GM18909 (cell line): Measurements from ENCODE around the gene SAG.
A peak's percentile ranks its signal among the peaks of the same experiment; 100 is the strongest.
"Not testable (repeated sequence)": the region's sequence is repeated elsewhere in the genome, so short reads cannot be mapped to it uniquely, and the experiment has no call there.

Source experiments
- ATAC-seq: cut with Tn5 transposase; IDR thresholded peaks from one replicate; pipeline ENCODE4 v1.9.1; 2021; ENCODE audit warnings: mild to moderate bottlenecking; ENCODE audit not compliant: unreplicated experiment, poor library complexity

SAG gene

DNA sequence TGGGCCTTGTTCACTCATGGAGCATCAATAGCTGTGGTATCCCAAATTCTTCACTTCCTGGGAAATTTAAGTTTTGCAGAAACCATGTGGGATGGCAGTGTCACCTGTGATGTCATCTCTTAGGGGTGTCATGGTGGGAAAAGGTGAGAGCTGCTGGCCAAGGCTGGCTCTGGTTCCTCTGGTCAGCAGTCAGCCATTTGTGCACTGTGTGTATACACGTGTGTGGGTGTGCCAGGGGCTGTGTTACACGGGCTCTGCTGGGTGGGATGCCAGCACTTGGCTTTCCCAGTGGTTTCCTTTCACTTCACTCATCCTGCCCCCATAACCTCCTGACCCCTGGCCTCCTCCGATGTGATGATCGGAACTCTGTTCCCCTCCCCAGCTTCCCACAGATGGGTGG is 21.3 kb downstream of the SAG start:
- ATAC-seq: no peak

DNA sequence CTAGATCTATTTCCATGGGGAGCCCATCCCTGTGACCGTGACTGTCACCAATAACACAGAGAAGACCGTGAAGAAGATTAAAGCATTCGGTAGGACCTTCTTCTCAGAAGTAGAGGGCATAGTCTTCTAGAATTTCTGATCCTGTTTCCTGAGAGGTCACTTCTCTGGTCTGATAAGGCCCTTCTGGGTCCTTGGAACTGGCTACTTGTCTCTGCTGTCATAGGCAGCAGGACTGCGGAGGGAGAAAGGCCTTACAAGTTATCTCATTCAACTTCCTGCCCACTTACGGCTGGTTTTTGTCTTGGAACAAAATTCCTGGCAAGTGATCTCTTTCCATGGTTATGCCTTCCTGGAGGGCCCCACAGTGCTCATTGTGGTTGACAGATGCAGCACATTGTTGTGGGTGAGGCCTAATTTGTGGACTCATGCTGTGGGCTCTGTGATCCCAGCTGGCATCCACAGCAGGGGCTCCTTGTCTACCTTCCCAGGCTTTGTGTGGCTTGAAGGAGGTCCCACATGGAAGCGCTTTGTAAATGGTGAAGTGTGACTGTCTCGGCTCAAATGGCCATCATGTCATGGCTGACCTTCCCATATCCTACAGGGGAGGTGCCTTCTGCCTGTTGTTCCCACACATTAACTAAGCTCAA is 22.0 kb downstream of the SAG start:
- ATAC-seq: no peak

DNA sequence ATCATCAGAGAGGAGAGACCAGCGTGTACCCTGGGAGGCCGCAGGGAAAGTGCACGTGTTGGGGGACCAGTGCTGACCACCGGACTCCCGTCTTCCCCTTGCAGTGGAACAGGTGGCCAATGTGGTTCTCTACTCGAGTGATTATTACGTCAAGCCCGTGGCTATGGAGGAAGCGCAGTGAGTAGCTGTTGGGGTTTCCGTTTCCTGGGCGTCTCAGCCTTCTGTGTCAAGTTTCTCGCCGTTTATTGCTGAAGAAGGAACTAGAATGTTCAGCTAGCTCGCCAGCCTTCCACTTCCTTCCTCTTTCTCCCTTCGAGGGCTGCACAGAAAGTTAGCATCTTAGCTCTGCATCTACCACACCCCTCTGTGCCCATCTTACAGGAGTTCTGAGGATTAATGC is 23.9 kb downstream of the SAG start:
- peak; percentile 90 for ATAC-seq

DNA sequence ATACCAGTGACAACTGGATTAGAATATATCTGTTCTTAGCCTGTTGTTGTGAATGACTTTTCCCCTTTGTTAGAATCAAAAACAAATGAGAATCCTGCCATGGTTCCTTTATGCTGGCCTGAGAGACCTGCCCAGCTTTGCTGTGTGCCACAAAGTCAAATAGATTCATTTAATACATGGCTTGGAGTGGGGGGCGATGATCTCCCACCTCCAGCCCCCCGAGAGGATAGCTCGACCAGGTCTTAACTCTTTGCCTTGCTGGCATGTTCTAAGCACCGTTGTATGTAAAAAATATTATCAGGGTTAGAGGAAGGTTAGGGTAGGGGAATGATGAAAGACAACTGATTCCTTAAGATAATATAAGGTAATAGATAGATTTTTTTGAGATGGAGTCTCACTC is 24.5 kb downstream of the SAG start:
- ATAC-seq: no peak

DNA sequence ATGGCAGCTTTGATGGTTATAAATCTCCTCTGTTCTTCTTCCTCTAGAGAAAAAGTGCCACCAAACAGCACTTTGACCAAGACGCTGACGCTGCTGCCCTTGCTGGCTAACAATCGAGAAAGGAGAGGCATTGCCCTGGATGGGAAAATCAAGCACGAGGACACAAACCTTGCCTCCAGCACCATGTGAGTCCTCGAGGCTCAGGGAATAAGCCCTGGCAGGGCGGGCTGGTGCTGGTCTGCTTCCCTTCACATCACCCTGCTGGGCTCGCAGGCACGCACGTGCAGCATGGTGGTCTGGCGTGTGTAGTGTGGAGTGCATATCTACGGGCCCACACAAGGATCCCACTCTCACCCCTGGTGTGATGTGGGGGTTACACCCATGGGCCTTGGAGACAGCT is 27.3 kb downstream of the SAG start:
- ATAC-seq: no peak

DNA sequence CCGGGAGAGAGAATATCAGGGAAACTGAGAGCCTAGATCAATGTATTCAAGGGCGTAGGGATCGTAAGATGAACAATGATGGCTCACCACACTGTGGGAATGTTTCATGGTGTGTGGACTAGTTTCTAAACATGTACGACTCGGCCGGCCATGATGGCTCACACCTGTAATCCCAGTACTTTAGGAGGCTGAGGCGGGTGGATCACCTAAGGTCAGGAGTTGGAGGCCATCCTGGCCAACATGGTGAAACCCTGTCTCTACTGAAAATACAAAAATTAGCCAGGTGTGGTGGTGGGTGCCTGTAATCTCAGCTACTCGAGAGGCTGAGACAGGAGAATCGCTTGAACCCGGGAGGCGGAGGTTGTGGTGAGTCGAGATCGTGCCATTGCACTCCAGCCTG is 28.5 kb downstream of the SAG start:
- not testable (repeated sequence) for ATAC-seq

DNA sequence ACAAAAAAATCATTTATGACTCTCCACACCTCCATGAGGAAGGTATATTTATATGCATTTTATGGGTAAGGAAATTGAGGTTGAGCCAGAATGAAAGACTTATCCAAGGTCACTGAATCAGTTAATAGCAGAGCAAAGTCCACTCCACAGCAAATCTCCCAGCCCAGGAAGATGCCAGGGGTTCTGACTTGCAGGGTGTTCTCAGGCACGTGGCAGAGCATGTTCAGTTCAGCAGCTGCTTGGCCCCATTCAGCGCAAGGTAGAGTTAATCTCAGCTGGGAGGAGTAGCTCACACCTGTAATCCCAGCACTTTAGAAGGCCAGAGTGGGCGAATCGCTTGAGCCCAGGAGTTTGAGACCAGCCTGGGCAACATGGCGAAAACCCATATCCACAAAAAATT is 28.9 kb downstream of the SAG start:
- no peak for ATAC-seq

DNA sequence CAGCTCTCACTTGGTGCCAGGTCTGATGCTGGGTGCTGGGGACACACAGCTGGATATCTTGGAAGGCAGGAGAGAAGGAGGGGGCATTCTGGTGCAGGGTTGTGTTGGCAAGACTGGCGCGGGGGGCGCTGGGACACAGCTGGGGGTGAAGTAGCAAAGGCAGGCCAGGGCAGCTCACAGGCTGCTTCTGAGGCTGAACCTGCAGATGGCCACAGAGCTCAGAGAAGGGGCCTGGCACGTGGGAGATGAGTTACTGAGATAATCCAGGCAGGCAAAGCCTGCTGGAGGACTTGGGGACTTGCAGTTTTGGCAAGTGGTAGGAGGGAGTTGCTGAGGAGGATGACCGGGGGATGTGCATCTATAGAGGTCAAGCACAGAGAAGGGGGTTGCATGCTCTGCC is 30.4 kb downstream of the SAG start:
- no peak for ATAC-seq

DNA sequence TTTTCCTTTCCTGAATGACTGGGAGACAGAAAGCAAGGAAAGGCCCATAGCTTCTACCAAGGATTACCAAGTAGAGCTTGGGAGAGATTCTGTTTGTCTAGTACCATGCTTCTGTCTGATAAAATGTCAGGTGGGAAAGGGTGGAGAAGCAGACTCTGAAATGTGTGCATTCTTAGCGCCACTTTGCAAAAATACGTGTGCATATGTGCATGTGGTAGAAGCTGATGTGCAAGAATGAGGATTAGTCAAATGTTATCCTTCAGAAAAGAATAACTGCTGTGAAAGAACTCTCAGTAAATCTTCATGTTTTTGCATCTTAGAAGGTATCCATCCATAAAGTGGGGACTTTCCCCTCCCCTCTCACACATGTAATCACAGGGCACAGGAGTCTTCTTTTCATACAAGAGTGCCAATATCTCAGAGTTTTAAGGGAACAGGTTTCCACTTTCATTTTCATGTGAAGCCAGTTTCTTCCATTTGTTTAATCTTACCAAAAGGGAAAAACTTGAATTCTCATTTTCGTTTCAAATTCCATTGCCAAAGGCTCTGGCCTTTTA is 31.3 kb downstream of the SAG start:
- no peak for ATAC-seq

DNA sequence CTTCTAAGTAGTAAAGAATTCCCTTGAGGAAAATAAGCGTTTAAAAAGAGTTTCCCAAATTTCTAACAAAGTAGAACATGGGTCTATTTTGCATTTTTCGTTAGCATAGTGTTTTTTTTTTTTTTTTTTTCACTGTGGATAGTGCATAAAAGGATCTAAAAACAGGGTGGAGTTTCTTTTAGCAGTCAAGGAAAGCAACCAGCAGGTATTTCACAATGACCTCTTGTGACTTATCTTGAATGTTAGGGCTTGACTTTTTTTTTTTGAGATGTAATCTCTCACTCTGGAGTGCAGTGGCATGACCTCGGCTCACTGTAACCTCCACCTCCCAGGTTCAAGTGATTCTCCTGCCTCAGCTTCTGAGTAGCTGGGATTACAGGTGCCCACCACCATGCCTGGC is 31.8 kb downstream of the SAG start:
- ATAC-seq: no peak

DNA sequence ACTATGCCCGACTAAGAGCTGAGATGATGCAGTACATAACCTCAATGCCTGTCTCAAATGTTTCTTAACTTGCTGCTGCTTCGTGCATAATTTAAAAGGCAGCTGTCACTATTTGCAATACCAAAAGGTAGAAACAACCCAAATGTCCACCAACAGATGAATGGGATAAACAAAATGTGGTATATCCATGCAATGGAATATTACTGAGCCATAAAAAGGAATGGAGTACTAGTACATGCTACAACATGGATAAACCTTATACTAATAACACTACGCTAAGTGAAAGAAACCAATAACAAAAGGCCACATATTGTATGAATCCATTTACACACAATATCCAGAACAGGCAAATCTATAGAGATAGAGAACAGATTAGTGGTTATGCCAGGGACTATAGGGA is 33.7 kb downstream of the SAG start:
- ATAC-seq: no peak

DNA sequence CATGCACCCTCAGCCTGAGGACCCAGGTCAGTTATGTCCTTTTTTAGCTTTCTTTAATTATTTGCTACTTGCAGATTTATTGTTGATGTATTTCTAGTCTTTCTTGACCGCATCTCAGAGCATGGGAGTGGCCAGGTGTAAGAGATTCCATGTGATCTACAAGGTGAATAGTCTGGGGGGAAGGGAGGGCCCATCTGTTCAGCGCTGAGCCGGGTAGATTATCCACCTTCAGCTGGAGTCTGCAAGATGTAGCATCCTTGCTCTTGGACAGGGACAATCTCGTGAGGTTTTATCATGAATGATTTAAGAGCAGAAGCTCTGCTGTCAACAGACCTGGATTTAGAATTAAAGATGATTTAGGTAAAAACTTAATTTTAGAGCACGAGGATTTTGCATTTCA is 34.7 kb downstream of the SAG start:
- ATAC-seq: no peak

DNA sequence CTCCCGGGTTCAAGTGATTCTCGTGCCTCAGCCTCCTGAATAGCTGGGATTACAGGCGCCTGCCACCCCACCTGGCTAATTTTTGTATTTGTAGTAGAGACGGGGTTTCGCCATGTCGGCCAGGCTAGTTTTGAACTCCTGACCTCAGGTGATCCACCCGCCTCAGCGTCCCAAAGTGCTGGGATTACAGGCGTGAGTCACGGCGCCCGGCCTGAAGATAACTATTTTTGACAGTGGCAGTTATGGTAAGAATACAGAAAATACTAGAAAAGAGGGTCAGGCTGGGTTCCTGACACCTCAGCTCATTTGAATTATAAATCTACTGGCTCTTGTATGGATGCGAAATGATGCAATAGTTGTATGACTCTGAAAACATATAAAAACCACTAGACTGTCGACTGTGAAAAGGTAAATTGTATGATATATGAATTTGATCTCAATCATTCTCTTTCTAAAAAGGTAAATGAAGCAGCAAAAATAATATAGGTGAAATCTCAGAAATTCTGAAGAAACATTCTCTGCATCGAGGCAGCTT is 35.6 kb downstream of the SAG start:
- ATAC-seq: no peak

DNA sequence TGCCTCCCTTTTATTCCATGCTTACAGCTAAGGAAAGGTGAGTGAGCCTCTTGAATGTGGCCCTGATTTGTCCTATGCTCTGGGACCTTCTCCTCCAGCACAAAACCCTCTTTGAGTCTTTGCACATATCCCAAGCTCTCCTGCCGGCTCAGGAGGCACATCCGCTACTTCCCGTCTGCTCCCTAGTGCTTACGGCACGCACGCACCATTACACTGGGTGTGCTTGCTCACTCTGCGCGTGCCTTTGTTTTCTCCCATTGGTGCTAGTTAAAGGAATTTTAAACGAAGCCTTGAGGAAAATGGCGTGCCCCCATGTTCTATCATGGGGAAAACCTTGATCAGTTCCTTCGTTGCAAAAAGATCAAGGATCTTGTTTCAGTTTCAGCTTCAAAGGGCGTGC is 38.8 kb downstream of the SAG start:
- ATAC-seq: no peak

DNA sequence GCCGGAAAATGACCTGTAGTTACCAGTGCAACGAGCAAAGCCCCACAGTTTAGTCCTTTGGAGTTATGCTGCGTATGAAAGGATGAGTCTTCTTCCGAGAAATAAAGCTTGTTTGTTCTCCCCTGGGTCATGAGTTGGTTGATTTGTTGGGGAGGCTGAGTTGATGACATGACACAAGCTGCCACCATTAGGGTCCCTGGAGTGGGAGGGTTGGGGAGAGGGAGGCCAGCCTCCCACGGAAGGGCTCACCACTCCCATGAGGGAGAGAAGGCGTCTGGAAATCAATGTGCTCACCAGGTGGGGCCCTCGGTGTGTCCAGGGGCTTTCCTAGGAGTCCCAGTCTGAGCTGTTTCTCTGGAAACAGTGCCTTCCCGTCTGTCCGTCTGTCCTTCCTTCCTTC is 39.3 kb downstream of the SAG start:
- ATAC-seq: no peak

DNA sequence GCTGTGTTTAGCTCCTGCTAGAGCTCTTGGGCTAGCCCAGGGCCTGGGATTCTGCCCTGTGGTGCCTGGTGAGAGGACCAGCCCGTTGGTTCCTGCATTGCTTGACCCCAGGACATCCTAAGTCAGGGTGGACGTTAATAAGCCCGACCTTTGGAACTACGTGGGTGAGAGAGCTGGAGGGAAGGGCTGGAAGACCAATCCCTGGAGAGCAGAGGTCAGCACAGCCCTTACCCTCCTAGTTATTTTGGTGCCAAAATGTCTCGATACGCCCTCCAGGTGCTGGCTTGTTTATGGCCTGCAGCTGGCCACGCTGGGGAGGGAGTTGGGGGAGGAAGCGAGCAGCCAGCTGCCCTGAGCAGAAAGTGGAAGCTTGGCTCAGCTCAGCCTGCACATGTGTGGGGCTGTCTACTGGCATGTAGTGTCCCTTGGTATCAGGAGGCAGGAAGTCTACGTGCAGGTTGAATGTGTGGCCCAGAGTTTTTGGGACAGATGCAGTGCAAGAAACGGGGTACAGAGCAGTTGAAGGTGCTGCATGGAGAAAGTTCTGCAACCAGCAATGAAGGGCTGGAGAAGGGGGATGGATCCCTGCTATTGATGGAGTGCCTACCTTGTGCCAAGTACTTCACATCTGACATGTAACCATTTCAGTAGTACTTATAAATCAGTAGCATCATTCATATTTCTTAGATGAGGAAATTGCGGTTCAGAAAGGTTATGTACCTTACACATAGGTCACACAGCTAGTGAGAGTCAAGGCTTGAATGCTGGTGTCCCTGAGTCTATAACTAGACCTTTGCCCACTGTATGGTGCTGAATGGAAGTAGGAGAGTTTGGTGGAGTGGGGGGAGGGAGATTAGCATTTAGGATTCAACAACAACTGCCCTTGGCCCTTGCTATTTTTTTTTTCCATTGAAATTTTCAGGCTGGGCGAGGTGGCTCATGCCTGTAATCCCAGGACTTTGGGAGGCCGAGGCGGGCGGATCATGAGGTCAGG is 41.7 kb downstream of the SAG start:
- ATAC-seq: peak; percentile 66

DNA sequence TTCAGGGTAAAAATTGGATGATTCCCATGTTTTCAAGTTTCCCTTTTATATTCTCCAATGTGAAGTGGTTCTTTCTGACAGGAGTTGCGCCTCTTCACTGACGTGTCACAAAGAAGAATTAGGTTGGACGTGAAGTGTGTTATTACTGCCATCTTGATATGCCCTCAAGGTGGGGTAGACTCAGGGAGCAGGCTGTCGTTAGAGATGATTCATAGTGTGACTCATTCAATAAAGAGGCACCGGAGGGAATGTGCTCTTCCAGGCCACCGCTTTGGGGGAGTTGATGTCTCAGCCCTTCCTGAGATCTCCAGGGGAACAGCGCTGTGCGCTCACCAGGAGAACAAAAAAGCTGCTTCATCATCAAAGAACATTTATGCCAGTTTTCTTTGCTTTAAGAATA is 43.1 kb downstream of the SAG start:
- ATAC-seq: no peak

DNA sequence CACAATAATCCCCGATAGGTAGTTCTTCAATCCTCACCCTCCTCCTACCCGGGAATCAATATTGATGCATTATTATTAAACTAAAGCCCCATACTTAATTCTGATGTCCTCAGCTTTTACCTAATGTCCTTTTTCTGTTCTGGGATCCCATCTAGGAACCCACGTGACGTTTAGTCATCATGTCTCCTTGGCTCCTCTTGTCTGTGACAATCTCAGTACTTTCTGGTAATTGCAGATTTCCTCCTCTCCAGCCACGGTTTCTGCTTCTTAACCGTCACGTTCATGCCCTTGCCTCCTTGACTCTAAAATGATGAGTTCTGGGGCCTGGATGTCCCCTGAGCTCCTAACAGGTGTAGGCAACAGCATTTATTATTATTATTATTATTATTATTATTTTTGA is 43.8 kb downstream of the SAG start:
- no peak for ATAC-seq

DNA sequence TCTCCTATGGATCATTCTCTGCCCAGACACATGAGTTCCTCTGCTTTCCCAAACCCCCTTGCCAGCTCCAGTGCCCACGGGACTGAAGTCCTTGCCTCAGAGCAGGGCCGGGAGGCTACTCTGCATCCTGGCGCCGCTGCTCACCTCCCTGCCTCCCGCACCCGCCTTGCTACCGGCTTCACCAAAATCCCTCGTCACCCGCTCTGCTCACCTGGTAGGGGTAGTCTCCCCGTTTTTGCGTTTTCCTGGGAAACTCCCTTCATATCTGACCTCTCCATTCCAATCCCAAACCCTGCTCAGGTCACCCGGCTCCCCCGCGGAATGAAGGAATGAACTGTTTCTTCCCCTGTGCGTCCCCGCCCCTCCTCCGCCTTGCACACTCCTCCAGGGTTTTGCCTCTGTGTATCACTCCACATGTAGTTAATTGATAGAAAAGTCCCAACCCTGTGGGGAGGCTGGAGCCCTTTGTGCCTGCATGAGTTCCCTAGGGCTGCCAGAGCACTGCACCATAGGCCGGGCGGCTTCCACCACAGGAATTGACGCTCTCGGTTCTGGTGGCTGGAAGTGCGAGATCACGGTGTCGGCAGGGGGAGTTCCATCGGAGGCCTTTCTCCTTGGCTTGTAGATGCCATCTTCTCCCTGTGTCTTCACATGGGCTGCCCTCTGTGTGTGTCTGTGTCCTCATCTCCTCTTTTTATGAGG is 44.7 kb downstream of the SAG start:
- ATAC-seq: no peak

DNA sequence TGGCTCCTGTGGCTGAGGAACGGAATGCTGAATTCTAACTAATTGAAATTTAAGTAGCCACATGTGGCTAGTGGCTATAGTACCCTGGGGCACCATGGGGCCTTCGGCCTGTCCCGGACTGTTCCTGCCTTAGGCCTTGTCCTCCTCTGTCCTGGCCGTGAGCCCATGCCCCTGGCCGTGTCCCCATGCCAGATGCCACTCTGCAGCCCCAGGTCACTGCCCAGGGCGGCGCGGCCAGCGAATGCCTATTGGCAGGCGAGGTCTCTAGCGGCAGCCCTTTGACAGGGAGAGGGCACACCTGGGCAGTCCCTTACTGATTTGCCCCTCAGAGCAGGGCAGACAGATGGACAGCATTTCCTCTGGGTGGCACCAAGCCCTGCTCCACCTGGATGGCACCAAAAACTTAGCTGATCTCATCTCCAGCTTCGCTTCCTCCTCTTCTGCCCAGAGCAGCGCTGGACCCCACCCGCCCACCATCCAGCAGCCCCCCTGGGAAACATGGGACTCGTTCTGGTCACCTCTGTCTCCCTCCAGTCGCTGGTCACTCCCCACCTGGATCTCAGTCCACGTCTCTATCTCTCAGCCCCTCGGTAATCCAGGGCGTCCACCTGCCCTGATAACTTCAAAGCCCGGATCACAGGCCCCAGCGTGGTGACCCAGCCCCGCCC is 45.6 kb downstream of the SAG start:
- peak; percentile 1 for ATAC-seq
